Transverse colon (tissue), 3 donors: ENCODE measurements around the gene CRX.

ENCODE experiments used
- CTCF ChIP-seq, 5 experiments: fragments of 200-600 bp in 3 of 5; fragments of 450-650 bp in 2 of 5; sonication (generic) in 3 of 5; IDR thresholded peaks; 1 replicate in 2 of 5; 2 replicates in 3 of 5; pipeline ENCODE4 v1.5.1; 2016 to 2017; ENCODE audit warnings: antibody characterized with exemption in 5 of 5, inconsistent platforms in 3 of 5, mild to moderate bottlenecking in 2 of 5, moderate library complexity in 1 of 5
- EP300 ChIP-seq: sonication (generic); formaldehyde crosslinking; IDR thresholded peaks from one replicate; pipeline ENCODE4 v1.6.1; 2017; ENCODE audit warnings: antibody characterized with exemption, low read depth

DNA sequence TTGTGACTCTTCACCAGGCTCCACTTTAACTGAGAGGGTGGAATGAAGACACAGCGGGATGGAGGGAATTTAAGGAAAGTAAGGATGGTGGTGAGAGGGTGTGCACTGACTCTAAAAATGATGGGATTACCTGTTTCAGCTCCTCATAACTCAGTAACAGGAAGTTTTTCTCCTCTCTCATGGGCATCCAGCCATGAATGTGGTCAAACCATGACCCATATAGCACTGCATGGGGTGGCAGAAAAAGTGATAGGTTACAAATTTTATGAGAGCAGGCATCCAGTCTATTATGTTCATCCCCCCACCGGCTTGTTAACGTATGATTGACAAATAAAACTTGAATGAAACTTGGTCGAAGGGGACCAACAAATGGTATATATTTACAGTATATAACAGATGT is 57.2 kb downstream of the CRX start:
- TF ChIP-seq CTCF (IDR thresholded peaks at IDR 0.05) (no peak), EP300 (no peak)
